Activated CD4-positive, alpha-beta memory T cell treated with anti-CD3 and anti-CD28 coated beads, Interleukin-2, amount 10 ng/mL, durations not matched to agents 7 days and 5 days (primary cell): ENCODE measurements around the gene UTP4. TPM values are rescaled to one million over a fixed set of nuclear protein-coding genes. Genes with fewer than 3 reads are reported as not detected.
"Not testable (repeated sequence)": the region's sequence is repeated elsewhere in the genome, so short reads cannot be mapped to it uniquely, and the experiment has no call there.

Source experiments
- CTCF ChIA-PET: fragments of 350-600 bp; sonication (Branson Sonifier 250); formaldehyde crosslinking; loops from one replicate; lab custom pipeline; 2021; ENCODE audit warnings: antibody characterized with exemption, inconsistent platforms; lab: Charles Lee
- POLR2A ChIA-PET: fragments of 350-600 bp; sonication (Branson Sonifier 250); formaldehyde crosslinking; loops from one replicate; lab custom pipeline; 2021; ENCODE audit warnings: antibody characterized with exemption; lab: Charles Lee
- DNase-seq: peaks from one replicate; pipeline ENCODE4 v3.0.0-alpha.2; 2020
- H3K27ac Mint-ChIP-seq: one replicate; pipeline ENCODE4 v1.8.0; 2021; ENCODE audit warnings: mild to moderate bottlenecking, mixed read lengths
- H3K27me3 Mint-ChIP-seq: one replicate; pipeline ENCODE4 v1.8.0; 2021; ENCODE audit warnings: mixed read lengths
- H3K36me3 Mint-ChIP-seq: one replicate; pipeline ENCODE4 v1.8.0; 2021; ENCODE audit warnings: low read depth, mixed read lengths
- H3K4me1 Mint-ChIP-seq: one replicate; pipeline ENCODE4 v1.8.0; 2021; ENCODE audit warnings: mixed read lengths
- H3K4me3 Mint-ChIP-seq: one replicate; pipeline ENCODE4 v1.8.0; 2021; ENCODE audit warnings: mild to moderate bottlenecking, mixed read lengths
- H3K9me3 Mint-ChIP-seq: one replicate; pipeline ENCODE4 v1.8.0; 2021; ENCODE audit warnings: mixed read lengths
- total RNA-seq, 2 experiments: library from RNA; stranded (reverse); gene quantifications; one replicate each; pipeline ENCODE4 v1.2.3, GENCODE V29; 2021

UTP4 gene
- total RNA-seq, 2 experiments from 2014 or later = 39.7 to 48.7 TPM

- no peak for DNase-seq
- ChIA-PET POLR2A (interaction anchor here (1.1 to 1.6 kb wide), 2 partner anchors 8 to 9 kb away, joined by 4 to 5 read pairs; partner anchors contain the start of genes CHTF8 and UTP4), CTCF (interaction anchor here (0.8 to 1.3 kb wide), 2 partner anchors 9 to 149 kb away, joined by 3 to 5 read pairs; no protein-coding TSS in a partner anchor)
- Mint-ChIP-seq H3K36me3 (peaks cover 68% of the 10 kb centered on the region), H3K4me3 (no peak overlapping the region), H3K4me1 (peaks cover 15% of the 10 kb centered on the region), H3K27ac (no peak overlapping the region), H3K27me3 (no peaks in the 10 kb centered on the region), H3K9me3 (no peaks in the 10 kb centered on the region)
These were observed 8.6 kb downstream of the UTP4 start for GRCh38 chr16:69141014-69141413.

GRCh38 chr16:69141936-69142335 lies 9.5 kb downstream of the UTP4 start:
- Mint-ChIP-seq H3K4me3 (no peak overlapping the region), H3K9me3 (no peaks in the 10 kb centered on the region), H3K27me3 (no peaks in the 10 kb centered on the region), H3K36me3 (peaks cover 65% of the 10 kb centered on the region), H3K27ac (no peak overlapping the region), H3K4me1 (peaks cover 7% of the 10 kb centered on the region)
- POLR2A ChIA-PET = interaction anchor here (1.6 kb wide), 1 partner anchor 9 kb away, joined by 5 read pairs; the partner anchor contains the start of genes CHTF8 and UTP4
- CTCF ChIA-PET = interaction anchor here (0.8 to 1.3 kb wide), 2 partner anchors 8 to 18 kb away, joined by 4 to 5 read pairs; no protein-coding TSS in a partner anchor
- DNase-seq = no peak

- Mint-ChIP-seq H3K36me3 (peaks cover 58% of the 10 kb centered on the region), H3K4me1 (peaks cover 2% of the 10 kb centered on the region), H3K27me3 (no peaks in the 10 kb centered on the region), H3K9me3 (no peaks in the 10 kb centered on the region), H3K27ac (no peak overlapping the region), H3K4me3 (no peak overlapping the region)
- ChIA-PET POLR2A (no interaction called here), CTCF (no interaction called here)
- no peak for DNase-seq
These were observed 10.7 kb downstream of the UTP4 start for GRCh38 chr16:69143116-69143515.

GRCh38 chr16:69145658-69146057 lies 13.2 kb downstream of the UTP4 start:
- Mint-ChIP-seq H3K4me1 (no peaks in the 10 kb centered on the region), H3K36me3 (peaks cover 46% of the 10 kb centered on the region), H3K27ac (no peak overlapping the region), H3K27me3 (no peaks in the 10 kb centered on the region), H3K9me3 (no peaks in the 10 kb centered on the region), H3K4me3 (no peak overlapping the region)
- ChIA-PET POLR2A (interaction anchor here (1.2 kb wide), 1 partner anchor 13 kb away, joined by 3 read pairs; the partner anchor contains the start of genes CHTF8 and UTP4), CTCF (no interaction called here)
- no peak for DNase-seq

GRCh38 chr16:69149621-69150020 lies 17.2 kb downstream of the UTP4 start:
- DNase-seq, H3K4me3 Mint-ChIP-seq, H3K27ac Mint-ChIP-seq, H3K27me3 Mint-ChIP-seq, H3K9me3 Mint-ChIP-seq, H3K4me1 Mint-ChIP-seq: not testable (repeated sequence)
- ChIA-PET POLR2A (interaction anchor here (1.0 to 1.5 kb wide), 2 partner anchors 37 to 136 kb away, joined by 3 to 6 read pairs; partner anchors contain the start of gene SNTB2), CTCF (interaction anchor here (1.0 to 5.5 kb wide), 14 partner anchors 8 to 177 kb away, joined by 3 to 103 read pairs (median 5); no protein-coding TSS in a partner anchor)
- H3K36me3 Mint-ChIP-seq = peaks cover 42% of the 10 kb centered on the region

GRCh38 chr16:69150146-69150865 lies 17.9 kb downstream of the UTP4 start:
- H3K4me3 Mint-ChIP-seq = no peak overlapping the region
- ChIA-PET POLR2A (interaction anchor here (1.0 to 1.5 kb wide), 2 partner anchors 36 to 136 kb away, joined by 3 to 6 read pairs; partner anchors contain the start of gene SNTB2), CTCF (interaction anchor here (0.6 to 5.5 kb wide), 22 partner anchors 8 to 188 kb away, joined by 3 to 103 read pairs (median 5); no protein-coding TSS in a partner anchor)
- no peaks in the 10 kb centered on the region for H3K9me3 Mint-ChIP-seq
- no peak overlapping the region for H3K27ac Mint-ChIP-seq
- no peaks in the 10 kb centered on the region for H3K27me3 Mint-ChIP-seq
- no peaks in the 10 kb centered on the region for H3K4me1 Mint-ChIP-seq
- peak; percentile 60 for DNase-seq
- H3K36me3 Mint-ChIP-seq = peaks cover 45% of the 10 kb centered on the region

- CTCF ChIA-PET = interaction anchor here (0.7 to 2.0 kb wide), 4 partner anchors 8 to 567 kb away, joined by 3 to 5 read pairs (median 4); no protein-coding TSS in a partner anchor
- H3K4me3 Mint-ChIP-seq = no peak overlapping the region
These were observed 24.7 kb downstream of the UTP4 start for GRCh38 chr16:69157196-69157595.

GRCh38 chr16:69160192-69160591 lies 27.7 kb downstream of the UTP4 start:
- POLR2A ChIA-PET = no interaction called here
- Mint-ChIP-seq H3K27me3 (no peaks in the 10 kb centered on the region), H3K4me1 (peaks cover 8% of the 10 kb centered on the region), H3K27ac (no peak overlapping the region), H3K9me3 (no peaks in the 10 kb centered on the region), H3K4me3 (no peak overlapping the region), H3K36me3 (peaks cover 60% of the 10 kb centered on the region)
- no peak for DNase-seq
- CTCF ChIA-PET = interaction anchor here (0.7 to 0.9 kb wide), 2 partner anchors 27 to 29 kb away, joined by 3 read pairs; no protein-coding TSS in a partner anchor

More at GRCh38 chr16:69157196-69157595, 24.7 kb downstream of the UTP4 start:
- no peaks in the 10 kb centered on the region for H3K27me3 Mint-ChIP-seq
- no peak for DNase-seq
- POLR2A ChIA-PET = interaction anchor here (1.3 kb wide), 1 partner anchor 24 kb away, joined by 5 read pairs; the partner anchor contains the start of genes CHTF8 and UTP4
- peaks cover 64% of the 10 kb centered on the region for H3K36me3 Mint-ChIP-seq
- no peaks in the 10 kb centered on the region for H3K9me3 Mint-ChIP-seq
- H3K4me1 Mint-ChIP-seq = no peaks in the 10 kb centered on the region
- no peak overlapping the region for H3K27ac Mint-ChIP-seq

- peak overlapping the region; percentile 69 for H3K27ac Mint-ChIP-seq
- ChIA-PET POLR2A (interaction anchor here (1.3 to 2.6 kb wide), 3 partner anchors 13 to 33 kb away, joined by 4 to 33 read pairs (median 8); partner anchors contain the start of genes CHTF8, SNTB2 and UTP4), CTCF (interaction anchor here (1.4 to 2.9 kb wide), 2 partner anchors 14 to 54 kb away, joined by 3 to 16 read pairs; no protein-coding TSS in a partner anchor)
- peaks cover 35% of the 10 kb centered on the region for H3K4me1 Mint-ChIP-seq
- no peak overlapping the region for H3K4me3 Mint-ChIP-seq
- H3K27me3 Mint-ChIP-seq = no peaks in the 10 kb centered on the region
- no peak for DNase-seq
- H3K9me3 Mint-ChIP-seq = no peaks in the 10 kb centered on the region
- peaks cover 58% of the 10 kb centered on the region for H3K36me3 Mint-ChIP-seq
These were observed 33.1 kb downstream of the UTP4 start for GRCh38 chr16:69165584-69165983.

- Mint-ChIP-seq H3K4me1 (peaks cover 37% of the 10 kb centered on the region), H3K27ac (peak overlapping the region; percentile 69), H3K9me3 (no peaks in the 10 kb centered on the region), H3K36me3 (peaks cover 56% of the 10 kb centered on the region), H3K4me3 (no peak overlapping the region), H3K27me3 (no peaks in the 10 kb centered on the region)
- ChIA-PET CTCF (interaction anchor here (0.6 to 3.0 kb wide), 5 partner anchors 15 to 120 kb away, joined by 3 to 16 read pairs (median 9); partner anchors contain the start of gene SNTB2), POLR2A (interaction anchor here (1.2 to 2.6 kb wide), 3 partner anchors 21 to 35 kb away, joined by 3 to 33 read pairs (median 8); partner anchors contain the start of genes CHTF8, SNTB2 and UTP4)
- peak; percentile 48 for DNase-seq
These were observed 33.9 kb downstream of the UTP4 start for GRCh38 chr16:69166221-69166833.

- Mint-ChIP-seq H3K27me3 (no peaks in the 10 kb centered on the region), H3K36me3 (peaks cover 54% of the 10 kb centered on the region), H3K4me3 (no peak overlapping the region), H3K27ac (peak overlapping the region; percentile 69), H3K9me3 (no peaks in the 10 kb centered on the region), H3K4me1 (peaks cover 37% of the 10 kb centered on the region)
- DNase-seq = no peak
- POLR2A ChIA-PET = interaction anchor here (0.8 to 2.6 kb wide), 4 partner anchors 20 to 133 kb away, joined by 3 to 33 read pairs (median 6); partner anchors contain the start of genes CHTF8, SNTB2 and UTP4
- CTCF ChIA-PET = interaction anchor here (0.6 to 3.0 kb wide), 6 partner anchors 16 to 143 kb away, joined by 3 to 16 read pairs (median 6); partner anchors contain the start of gene SNTB2
These were observed 34.8 kb downstream of the UTP4 start for GRCh38 chr16:69166946-69167930.
